Stimulated activated CD4-positive, alpha-beta T cell treated with anti-CD3 and anti-CD28 coated beads, Interleukin-12 subunit alpha, Interleukin-12 subunit beta, amount 100 ng/mL, for 24 hours (primary cell): ENCODE results near the gene CORIN.
"Not testable (repeated sequence)": the region's sequence is repeated elsewhere in the genome, so short reads cannot be mapped to it uniquely, and the experiment has no call there.

ENCODE experiments used
- DNase-seq, 2 experiments: peaks; one replicate each; pipeline ENCODE4 v3.0.0-alpha.2; 2020; ENCODE audit warnings: low read depth in 2 of 2

Gene CORIN

GRCh38 chr4:47774079-47774478 is 63.8 kb downstream of the CORIN start:
- DNase-seq: no peak

GRCh38 chr4:47771020-47771419 is 66.8 kb downstream of the CORIN start:
- no peak for DNase-seq

- not testable (repeated sequence) for DNase-seq
Measured at GRCh38 chr4:47767956-47768355, 69.9 kb downstream of the CORIN start.

- no peak for DNase-seq
Measured at GRCh38 chr4:47763279-47763678, 74.6 kb downstream of the CORIN start.

- no peak for DNase-seq
Measured at GRCh38 chr4:47762376-47763266, 75.2 kb downstream of the CORIN start.

GRCh38 chr4:47753316-47753715 is 84.6 kb downstream of the CORIN start:
- not testable (repeated sequence) for DNase-seq

GRCh38 chr4:47752214-47752613 is 85.7 kb downstream of the CORIN start:
- no peak for DNase-seq

GRCh38 chr4:47750788-47751187 is 87.1 kb downstream of the CORIN start:
- DNase-seq: no peak

- no peak for DNase-seq
Measured at GRCh38 chr4:47749858-47750257, 88.0 kb downstream of the CORIN start.

- DNase-seq: no peak
Measured at GRCh38 chr4:47749060-47749459, 88.8 kb downstream of the CORIN start.

- no peak for DNase-seq
Measured at GRCh38 chr4:47747846-47748494, 89.9 kb downstream of the CORIN start.

- no peak for DNase-seq
Measured at GRCh38 chr4:47747211-47747610, 90.7 kb downstream of the CORIN start.

GRCh38 chr4:47746122-47746521 is 91.7 kb downstream of the CORIN start:
- no peak for DNase-seq

GRCh38 chr4:47744843-47745382 is 93.0 kb downstream of the CORIN start:
- DNase-seq: no peak

- no peak for DNase-seq
Measured at GRCh38 chr4:47744253-47744652, 93.6 kb downstream of the CORIN start.

- no peak for DNase-seq
Measured at GRCh38 chr4:47741200-47741599, 96.7 kb downstream of the CORIN start.

GRCh38 chr4:47737326-47737725 is 100.5 kb downstream of the CORIN start:
- no peak for DNase-seq

- DNase-seq: no peak
Measured at GRCh38 chr4:47736555-47736954, 101.3 kb downstream of the CORIN start.

- no peak for DNase-seq
Measured at GRCh38 chr4:47736146-47736545, 101.7 kb downstream of the CORIN start.

- no peak for DNase-seq
Measured at GRCh38 chr4:47733302-47734175, 104.3 kb downstream of the CORIN start.

GRCh38 chr4:47731182-47731581 is 106.7 kb downstream of the CORIN start:
- no peak for DNase-seq

GRCh38 chr4:47729131-47729680 is 108.7 kb downstream of the CORIN start:
- DNase-seq: no peak
